ENCODE results near the gene MED12L.

MED12L gene

GRCh38 chr3:151197228-151197627 lies 111.8 kb downstream of the MED12L start:
- Histone ChIP-seq H3K4me1 (ENCODE audit: control insufficient read depth, insufficient read depth, low read length) (no peaks in the 10 kb centered on the region), H3K9me3 (ENCODE audit: control insufficient read depth, insufficient read depth, low read length) (no peaks in the 10 kb centered on the region), H3K4me3 (ENCODE audit: low read depth, low read length) (no peak overlapping the region), H3K9ac (ENCODE audit: low read depth, low read length) (no peak overlapping the region), H3K36me3 (ENCODE audit: control insufficient read depth, insufficient read depth, low read length) (no peaks in the 10 kb centered on the region), H3K27me3 (ENCODE audit: control insufficient read depth, insufficient read depth, low read length) (no peaks in the 10 kb centered on the region)

GRCh38 chr3:151197981-151198767 lies 112.7 kb downstream of the MED12L start:
- Histone ChIP-seq H3K4me1 (ENCODE audit: control insufficient read depth, insufficient read depth, low read length) (no peaks in the 10 kb centered on the region), H3K9me3 (ENCODE audit: control insufficient read depth, insufficient read depth, low read length) (no peaks in the 10 kb centered on the region), H3K27me3 (ENCODE audit: control insufficient read depth, insufficient read depth, low read length) (no peaks in the 10 kb centered on the region), H3K9ac (ENCODE audit: low read depth, low read length) (no peak overlapping the region), H3K4me3 (ENCODE audit: low read depth, low read length) (no peak overlapping the region), H3K36me3 (ENCODE audit: control insufficient read depth, insufficient read depth, low read length) (no peaks in the 10 kb centered on the region)

GRCh38 chr3:151198849-151199248 lies 113.4 kb downstream of the MED12L start:
- Histone ChIP-seq H3K9ac (ENCODE audit: low read depth, low read length) (no peak overlapping the region), H3K4me1 (ENCODE audit: control insufficient read depth, insufficient read depth, low read length) (no peaks in the 10 kb centered on the region), H3K27me3 (ENCODE audit: control insufficient read depth, insufficient read depth, low read length) (no peaks in the 10 kb centered on the region), H3K4me3 (ENCODE audit: low read depth, low read length) (no peak overlapping the region), H3K9me3 (ENCODE audit: control insufficient read depth, insufficient read depth, low read length) (no peaks in the 10 kb centered on the region), H3K36me3 (ENCODE audit: control insufficient read depth, insufficient read depth, low read length) (no peaks in the 10 kb centered on the region)

GRCh38 chr3:151199554-151200438 lies 114.3 kb downstream of the MED12L start:
- Histone ChIP-seq H3K9ac (ENCODE audit: low read depth, low read length) (no peak overlapping the region), H3K27me3 (ENCODE audit: control insufficient read depth, insufficient read depth, low read length) (no peaks in the 10 kb centered on the region), H3K4me3 (ENCODE audit: low read depth, low read length) (no peak overlapping the region), H3K4me1 (ENCODE audit: control insufficient read depth, insufficient read depth, low read length) (no peaks in the 10 kb centered on the region), H3K36me3 (ENCODE audit: control insufficient read depth, insufficient read depth, low read length) (no peaks in the 10 kb centered on the region), H3K9me3 (ENCODE audit: control insufficient read depth, insufficient read depth, low read length) (no peaks in the 10 kb centered on the region)

GRCh38 chr3:151200586-151200985 lies 115.1 kb downstream of the MED12L start:
- Histone ChIP-seq H3K4me1 (ENCODE audit: control insufficient read depth, insufficient read depth, low read length) (no peaks in the 10 kb centered on the region), H3K9me3 (ENCODE audit: control insufficient read depth, insufficient read depth, low read length) (no peaks in the 10 kb centered on the region), H3K4me3 (ENCODE audit: low read depth, low read length) (no peak overlapping the region), H3K9ac (ENCODE audit: low read depth, low read length) (no peak overlapping the region), H3K36me3 (ENCODE audit: control insufficient read depth, insufficient read depth, low read length) (no peaks in the 10 kb centered on the region), H3K27me3 (ENCODE audit: control insufficient read depth, insufficient read depth, low read length) (no peaks in the 10 kb centered on the region)

- Histone ChIP-seq H3K9ac (ENCODE audit: low read depth, low read length) (no peak overlapping the region), H3K4me1 (ENCODE audit: control insufficient read depth, insufficient read depth, low read length) (no peaks in the 10 kb centered on the region), H3K9me3 (ENCODE audit: control insufficient read depth, insufficient read depth, low read length) (no peaks in the 10 kb centered on the region), H3K27me3 (ENCODE audit: control insufficient read depth, insufficient read depth, low read length) (no peaks in the 10 kb centered on the region), H3K36me3 (ENCODE audit: control insufficient read depth, insufficient read depth, low read length) (no peaks in the 10 kb centered on the region), H3K4me3 (ENCODE audit: low read depth, low read length) (no peak overlapping the region)
Observed at GRCh38 chr3:151201051-151201730, 115.7 kb downstream of the MED12L start.

- Histone ChIP-seq H3K9me3 (ENCODE audit: control insufficient read depth, insufficient read depth, low read length) (no peaks in the 10 kb centered on the region), H3K4me1 (ENCODE audit: control insufficient read depth, insufficient read depth, low read length) (no peaks in the 10 kb centered on the region), H3K36me3 (ENCODE audit: control insufficient read depth, insufficient read depth, low read length) (no peaks in the 10 kb centered on the region), H3K27me3 (ENCODE audit: control insufficient read depth, insufficient read depth, low read length) (no peaks in the 10 kb centered on the region), H3K4me3 (ENCODE audit: low read depth, low read length) (no peak within 1 kb of the TSS), H3K9ac (ENCODE audit: low read depth, low read length) (no peak within 1 kb of the TSS)
Observed at GRCh38 chr3:151203051-151203420, 117.6 kb downstream of the MED12L start, which contains the start of gene GPR171. GPR171 (minus strand) TSS chr3:151203216; CDS start chr3:151199386, 3,830 bp downstream.

- no peaks in the 10 kb centered on the region for H3K9me3 ChIP-seq (ENCODE audit: control insufficient read depth, insufficient read depth, low read length)
- H3K9ac ChIP-seq (ENCODE audit: low read depth, low read length), result no peak overlapping the region
- H3K36me3 ChIP-seq (ENCODE audit: control insufficient read depth, insufficient read depth, low read length), result no peaks in the 10 kb centered on the region
- no peaks in the 10 kb centered on the region for H3K4me1 ChIP-seq (ENCODE audit: control insufficient read depth, insufficient read depth, low read length)
- H3K4me3 ChIP-seq (ENCODE audit: low read depth, low read length), result no peak overlapping the region
- no peaks in the 10 kb centered on the region for H3K27me3 ChIP-seq (ENCODE audit: control insufficient read depth, insufficient read depth, low read length)
Observed at GRCh38 chr3:151204530-151205402, 119.3 kb downstream of the MED12L start.

GRCh38 chr3:151205482-151205881 lies 120.0 kb downstream of the MED12L start:
- H3K27me3 ChIP-seq (ENCODE audit: control insufficient read depth, insufficient read depth, low read length), result no peaks in the 10 kb centered on the region
- no peaks in the 10 kb centered on the region for H3K4me1 ChIP-seq (ENCODE audit: control insufficient read depth, insufficient read depth, low read length)
- H3K9ac ChIP-seq (ENCODE audit: low read depth, low read length), result no peak overlapping the region
- H3K9me3 ChIP-seq (ENCODE audit: control insufficient read depth, insufficient read depth, low read length), result no peaks in the 10 kb centered on the region
- H3K36me3 ChIP-seq (ENCODE audit: control insufficient read depth, insufficient read depth, low read length), result no peaks in the 10 kb centered on the region
- no peak overlapping the region for H3K4me3 ChIP-seq (ENCODE audit: low read depth, low read length)

- H3K9ac ChIP-seq (ENCODE audit: low read depth, low read length), result no peak overlapping the region
- H3K36me3 ChIP-seq (ENCODE audit: control insufficient read depth, insufficient read depth, low read length), result no peaks in the 10 kb centered on the region
- peaks cover 2% of the 10 kb centered on the region for H3K4me1 ChIP-seq (ENCODE audit: control insufficient read depth, insufficient read depth, low read length)
- H3K27me3 ChIP-seq (ENCODE audit: control insufficient read depth, insufficient read depth, low read length), result no peaks in the 10 kb centered on the region
- H3K9me3 ChIP-seq (ENCODE audit: control insufficient read depth, insufficient read depth, low read length), result no peaks in the 10 kb centered on the region
- no peak overlapping the region for H3K4me3 ChIP-seq (ENCODE audit: low read depth, low read length)
Observed at GRCh38 chr3:151206201-151206600, 120.7 kb downstream of the MED12L start.

- Histone ChIP-seq H3K9ac (ENCODE audit: low read depth, low read length) (no peak overlapping the region), H3K27me3 (ENCODE audit: control insufficient read depth, insufficient read depth, low read length) (no peaks in the 10 kb centered on the region), H3K36me3 (ENCODE audit: control insufficient read depth, insufficient read depth, low read length) (no peaks in the 10 kb centered on the region), H3K4me3 (ENCODE audit: low read depth, low read length) (no peak overlapping the region), H3K9me3 (ENCODE audit: control insufficient read depth, insufficient read depth, low read length) (no peaks in the 10 kb centered on the region), H3K4me1 (ENCODE audit: control insufficient read depth, insufficient read depth, low read length) (peaks cover 2% of the 10 kb centered on the region)
Observed at GRCh38 chr3:151209654-151210053, 124.2 kb downstream of the MED12L start.
